ENCODE data around the gene MFSD8.
"Not testable (repeated sequence)": the region's sequence is repeated elsewhere in the genome, so short reads cannot be mapped to it uniquely, and the experiment has no call there.

MFSD8 gene

GRCh38 chr4:127965062-127965802 is at the start of gene MFSD8, which contains the start of gene ABHD18:
Gene MFSD8, minus strand, starts transcription at chr4:127965173. Its CDS starts 40 bp downstream, at chr4:127965133.
Gene ABHD18, plus strand, starts transcription at chr4:127965406. Its CDS starts 17,550 bp downstream, at chr4:127982956.
- peak; percentile 99 for DNase-seq

- DNase-seq: no peak
Observed at GRCh38 chr4:128009428-128009827, 44.5 kb upstream of the MFSD8 start.

- no peak for DNase-seq
Observed at GRCh38 chr4:128006592-128006991, 41.6 kb upstream of the MFSD8 start.

- peak; percentile 12 for DNase-seq
Observed at GRCh38 chr4:127997534-127998388, 32.8 kb upstream of the MFSD8 start.

GRCh38 chr4:127996521-127996920 is 31.5 kb upstream of the MFSD8 start:
- DNase-seq: not testable (repeated sequence)

- no peak for DNase-seq
Observed at GRCh38 chr4:127995776-127996175, 30.8 kb upstream of the MFSD8 start.

- no peak for DNase-seq
Observed at GRCh38 chr4:127993151-127993550, 28.2 kb upstream of the MFSD8 start.

GRCh38 chr4:127988638-127989037 is 23.7 kb upstream of the MFSD8 start:
- DNase-seq: no peak

GRCh38 chr4:127985989-127986388 is 21.0 kb upstream of the MFSD8 start:
- DNase-seq: no peak

GRCh38 chr4:127982445-127982844 is 17.5 kb upstream of the MFSD8 start:
- DNase-seq: no peak

- DNase-seq: no peak
Observed at GRCh38 chr4:127978930-127979329, 14.0 kb upstream of the MFSD8 start.

GRCh38 chr4:127975121-127975770 is 10.3 kb upstream of the MFSD8 start:
- no peak for DNase-seq

- not testable (repeated sequence) for DNase-seq
Observed at GRCh38 chr4:127970925-127971324, 6.0 kb upstream of the MFSD8 start.

- DNase-seq: no peak
Observed at GRCh38 chr4:127968586-127968985, 3.6 kb upstream of the MFSD8 start.

- DNase-seq: no peak
Observed at GRCh38 chr4:127967141-127967775, 2.3 kb upstream of the MFSD8 start.

- DNase-seq: peak; percentile 69
Observed at GRCh38 chr4:127965803-127966175, 816 bp upstream of the MFSD8 start.

- not testable (repeated sequence) for DNase-seq
Observed at GRCh38 chr4:127964426-127965061, 429 bp downstream of the MFSD8 start.

- DNase-seq: peak; percentile 4
Observed at GRCh38 chr4:127963633-127964398, 1.2 kb downstream of the MFSD8 start.

GRCh38 chr4:127959794-127960193 is 5.2 kb downstream of the MFSD8 start:
- no peak for DNase-seq

GRCh38 chr4:127957105-127957504 is 7.9 kb downstream of the MFSD8 start:
- DNase-seq: no peak

GRCh38 chr4:127936974-127937373 is 28.0 kb downstream of the MFSD8 start:
- DNase-seq: no peak

GRCh38 chr4:127931836-127932235 is 33.1 kb downstream of the MFSD8 start:
- not testable (repeated sequence) for DNase-seq
